Measurements from ENCODE around the gene MYO1H. TPM values are rescaled to one million over a fixed set of nuclear protein-coding genes. Genes with fewer than 3 reads are reported as not detected.

The MYO1H gene
- total and polyA plus RNA-seq, 2 of the 8 experiments (the other 6 are each of a cell fraction or from before 2014, with no cell fraction given) = 0.03 TPM; not detected in 1

DNA sequence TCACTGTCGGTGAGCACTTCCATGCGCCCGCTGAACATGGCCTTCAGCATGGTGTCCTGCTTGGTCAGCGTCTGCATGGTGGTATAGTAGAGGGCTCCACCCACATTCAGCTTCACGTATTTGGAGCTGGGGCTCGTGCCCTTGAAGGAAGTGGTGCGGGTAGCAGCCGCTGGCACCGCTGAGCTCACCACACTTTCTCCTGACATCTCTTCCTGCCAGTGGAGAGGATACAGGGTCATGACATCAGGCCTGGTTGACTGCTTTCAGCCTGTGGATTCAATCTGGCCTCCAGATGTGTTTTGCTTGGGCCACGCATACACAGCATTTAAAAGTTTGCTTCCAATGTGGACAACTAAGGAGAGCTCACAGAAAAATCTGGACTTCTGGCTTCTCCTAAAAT is 121.8 kb downstream of the MYO1H start (continued):
- no peak for TF ChIP-seq CHD7 (IDR thresholded peaks at IDR 0.05; ENCODE audit: insufficient replicate concordance, low read length)
- no peak for TF ChIP-seq GTF2F1 (IDR thresholded peaks at IDR 0.05; ENCODE audit: borderline replicate concordance, low read depth, low read length)
- no peak for TF ChIP-seq RXRA (IDR thresholded peaks at IDR 0.05; ENCODE audit: insufficient read depth, low read depth, low read length)
